ENCODE data around the gene SLC35D1.

SLC35D1 gene

DNA sequence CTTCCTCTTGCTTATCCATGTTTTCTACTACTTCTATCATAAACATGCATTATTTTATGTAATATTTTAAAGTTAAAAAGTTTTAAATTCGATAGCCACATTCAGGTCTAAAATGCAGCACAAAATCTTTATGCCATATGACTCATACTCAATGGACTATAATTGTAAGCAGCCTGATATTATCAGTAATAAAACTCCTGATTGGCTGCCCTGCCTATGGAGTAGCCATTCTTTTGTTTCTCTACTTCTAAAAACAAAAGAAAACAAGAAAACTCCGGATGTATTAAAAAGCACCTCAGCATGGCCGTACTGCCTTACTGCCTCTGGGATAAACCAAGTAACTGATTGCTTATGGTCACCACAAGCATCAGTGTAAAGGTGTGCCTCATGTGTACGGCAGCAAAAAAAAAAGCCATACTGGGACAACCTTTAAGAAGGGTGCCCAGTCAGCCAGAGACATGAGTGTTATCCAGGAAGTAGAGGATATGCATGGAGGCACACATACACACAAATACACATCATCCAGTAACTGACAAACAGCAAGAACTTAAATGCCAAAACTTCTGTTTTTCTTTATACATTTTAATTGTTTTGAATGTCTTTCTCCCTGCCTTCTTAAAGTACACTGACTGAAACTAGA is 9.2 kb downstream of the SLC35D1 start:
- no peak for DNase-seq (ENCODE audit: low read depth in 1 of 2, low spot score in 1 of 2)

DNA sequence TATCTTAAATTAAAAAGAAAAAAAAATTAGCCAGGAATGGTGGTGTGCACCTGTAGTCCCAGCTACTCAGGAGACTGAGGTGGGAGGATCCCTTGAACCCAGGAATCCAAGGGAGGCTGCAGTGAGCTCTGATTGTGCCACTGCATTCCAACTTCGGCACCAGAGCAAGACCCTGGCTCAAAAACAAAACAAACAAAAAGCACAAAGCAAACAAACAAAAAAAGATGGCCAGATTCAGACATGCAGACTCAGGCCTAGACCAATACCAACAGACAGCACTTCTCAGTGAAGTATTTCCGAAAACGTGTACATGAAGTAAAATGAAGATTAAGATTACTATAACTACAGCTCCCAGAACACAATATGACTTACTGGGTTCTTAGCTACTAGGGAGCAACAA is 10.6 kb downstream of the SLC35D1 start:
- DNase-seq (ENCODE audit: low read depth in 1 of 2, low spot score in 1 of 2) = no peak

DNA sequence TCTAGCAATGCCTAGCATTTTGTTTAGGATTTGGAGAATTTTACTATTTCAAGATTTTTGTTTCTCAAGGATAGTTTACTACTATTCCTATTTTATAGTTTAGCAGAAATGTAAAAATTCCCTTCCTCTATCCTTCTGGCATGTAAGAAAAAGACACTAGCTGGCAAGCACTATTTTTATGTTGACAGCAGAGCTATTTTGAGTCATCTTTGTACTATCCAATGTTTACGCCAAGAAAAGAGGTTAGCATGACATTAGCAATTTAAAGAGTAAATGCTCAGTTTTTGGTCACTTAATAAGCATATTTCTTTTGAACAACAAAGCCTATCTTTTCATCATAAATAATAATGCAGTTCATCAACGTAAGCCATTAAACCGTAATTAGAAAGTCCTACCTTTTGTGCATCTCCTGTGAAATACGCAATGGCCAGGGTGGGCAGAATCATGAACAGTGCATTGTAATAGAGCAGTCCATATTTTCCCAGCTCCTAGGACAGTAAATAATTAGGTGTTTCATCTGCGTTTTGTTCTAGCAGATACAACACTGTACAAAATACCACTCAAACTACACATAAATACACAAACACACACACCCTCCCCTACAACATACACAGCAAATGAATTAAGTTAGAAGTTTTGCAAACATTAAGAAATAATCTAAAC is 12.0 kb downstream of the SLC35D1 start:
- no peak for DNase-seq (ENCODE audit: low read depth in 1 of 2, low spot score in 1 of 2)

GRCh38 chr1:67040405-67040804 is 13.5 kb downstream of the SLC35D1 start:
- no peak for DNase-seq (ENCODE audit: low read depth in 1 of 2, low spot score in 1 of 2)

GRCh38 chr1:67031859-67032247 is 22.1 kb downstream of the SLC35D1 start:
- no peak for DNase-seq (ENCODE audit: low read depth in 1 of 2, low spot score in 1 of 2)

DNA sequence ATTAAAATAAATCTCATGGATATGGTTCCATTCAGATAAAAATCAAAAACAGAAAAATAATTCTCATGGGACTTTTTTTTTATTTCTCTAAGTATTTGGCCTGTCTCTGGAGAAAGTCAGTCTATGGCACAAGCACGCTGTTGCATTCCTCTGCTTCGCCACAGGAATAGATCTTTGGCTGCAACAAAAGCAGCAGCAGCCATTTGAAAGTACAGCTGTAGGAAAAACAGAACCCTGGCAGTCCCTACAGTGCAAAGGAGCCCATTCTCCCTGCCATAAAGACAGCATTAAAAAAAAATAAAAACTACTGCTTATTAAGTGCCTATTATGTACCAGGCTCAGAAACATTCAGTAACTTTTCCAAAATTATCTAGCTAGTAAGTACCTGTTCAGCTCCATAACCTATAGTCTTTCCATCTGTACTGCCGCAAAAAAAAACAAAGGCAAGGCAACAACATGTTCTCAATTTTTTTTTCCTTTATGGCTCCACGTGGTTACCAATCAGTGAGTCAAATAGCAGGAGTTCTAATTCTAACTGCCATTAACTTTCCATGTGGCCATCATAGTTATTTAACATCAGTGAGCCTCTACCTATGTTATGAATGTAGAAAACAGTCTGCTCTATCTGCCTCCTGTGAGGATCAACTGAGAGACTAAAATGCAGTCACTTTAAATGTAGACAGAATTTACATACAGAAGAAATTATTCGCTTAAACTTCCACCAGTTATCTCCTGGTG is 22.7 kb downstream of the SLC35D1 start:
- no peak for DNase-seq (ENCODE audit: low read depth in 1 of 2, low spot score in 1 of 2)

DNA sequence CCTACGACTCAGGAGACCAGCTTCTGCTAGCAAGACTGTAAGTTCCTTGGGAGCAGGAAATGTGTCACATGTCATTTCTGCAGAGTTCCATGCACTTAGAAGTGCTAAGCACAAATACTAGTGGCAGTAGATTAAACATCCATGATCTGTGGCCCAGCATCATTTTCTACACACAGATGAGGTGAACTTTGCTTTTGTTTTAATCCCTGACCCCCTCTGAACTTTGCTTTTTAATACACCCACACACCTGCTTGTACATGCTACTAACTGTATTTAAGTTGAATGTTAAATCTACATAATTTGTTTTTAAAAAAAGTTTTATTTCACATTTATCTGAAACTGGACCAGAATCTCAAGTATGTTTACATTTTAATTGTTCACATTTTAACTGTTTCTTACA is 24.5 kb downstream of the SLC35D1 start:
- DNase-seq (ENCODE audit: low read depth in 1 of 2, low spot score in 1 of 2) = no peak

- no peak for DNase-seq (ENCODE audit: low read depth in 1 of 2, low spot score in 1 of 2)
Measured at GRCh38 chr1:67020765-67021164, 33.2 kb downstream of the SLC35D1 start.

DNA sequence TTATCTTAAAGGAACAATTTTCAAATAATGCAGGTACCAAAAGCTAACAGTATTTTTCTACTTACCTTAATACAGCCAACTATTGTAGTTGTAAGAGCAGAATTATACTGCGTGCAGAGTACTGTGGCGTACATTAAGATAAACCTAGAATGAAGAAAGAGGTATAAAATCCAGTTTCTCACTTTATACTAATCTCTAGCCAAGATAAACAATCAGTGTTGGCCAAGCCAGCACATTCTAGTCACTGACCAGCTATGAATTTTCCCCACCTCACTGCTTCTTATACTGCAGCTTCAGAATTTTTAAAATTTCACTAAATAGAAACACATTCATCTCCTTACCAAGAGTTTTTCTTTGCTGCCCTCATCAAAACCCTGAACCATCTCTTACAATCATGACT is 33.6 kb downstream of the SLC35D1 start:
- no peak for DNase-seq (ENCODE audit: low read depth in 1 of 2, low spot score in 1 of 2)

- DNase-seq (ENCODE audit: low read depth in 1 of 2, low spot score in 1 of 2) = no peak
Measured at GRCh38 chr1:67019600-67020136, 34.3 kb downstream of the SLC35D1 start.

DNA sequence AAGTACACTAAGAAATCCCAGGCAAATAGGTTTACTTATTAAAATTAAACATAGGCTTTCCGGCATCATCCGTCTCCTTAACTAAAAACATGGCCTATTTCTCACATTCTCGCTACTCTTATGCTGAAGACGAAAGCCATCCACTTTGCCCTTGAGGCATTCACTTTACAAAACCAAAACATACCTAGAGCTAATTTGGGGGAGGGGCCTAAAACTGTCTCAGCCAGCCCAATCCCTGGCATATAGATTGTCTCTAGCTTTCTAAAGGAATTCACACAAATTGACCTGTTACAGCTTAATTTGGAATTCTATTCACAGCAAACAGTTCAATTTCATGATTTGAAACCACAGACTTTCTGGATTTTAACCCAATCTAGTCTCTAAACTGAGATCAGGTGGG is 34.8 kb downstream of the SLC35D1 start:
- DNase-seq (ENCODE audit: low read depth in 1 of 2, low spot score in 1 of 2) = no peak

DNA sequence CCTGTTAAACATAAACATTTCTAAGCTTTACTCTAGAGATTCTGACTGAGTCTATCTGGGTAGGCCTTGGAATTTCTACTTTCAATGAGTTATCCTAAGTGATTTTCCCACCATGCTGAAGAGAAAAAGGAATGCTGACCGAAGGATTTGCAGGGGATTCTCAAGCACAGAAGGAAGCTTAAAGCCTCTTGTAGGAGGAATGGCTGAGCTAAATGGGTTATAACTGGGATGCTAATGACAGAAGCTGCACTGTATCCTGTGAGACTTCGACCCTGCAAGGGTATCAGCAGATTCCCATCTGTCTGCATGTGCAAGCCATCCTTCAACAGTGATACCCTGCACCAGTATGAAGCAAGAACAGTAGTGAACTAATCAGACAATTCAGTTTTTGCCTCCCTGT is 35.4 kb downstream of the SLC35D1 start:
- no peak for DNase-seq (ENCODE audit: low read depth in 1 of 2, low spot score in 1 of 2)

- DNase-seq (ENCODE audit: low read depth in 1 of 2, low spot score in 1 of 2) = no peak
Measured at GRCh38 chr1:67013573-67013972, 40.4 kb downstream of the SLC35D1 start.

DNA sequence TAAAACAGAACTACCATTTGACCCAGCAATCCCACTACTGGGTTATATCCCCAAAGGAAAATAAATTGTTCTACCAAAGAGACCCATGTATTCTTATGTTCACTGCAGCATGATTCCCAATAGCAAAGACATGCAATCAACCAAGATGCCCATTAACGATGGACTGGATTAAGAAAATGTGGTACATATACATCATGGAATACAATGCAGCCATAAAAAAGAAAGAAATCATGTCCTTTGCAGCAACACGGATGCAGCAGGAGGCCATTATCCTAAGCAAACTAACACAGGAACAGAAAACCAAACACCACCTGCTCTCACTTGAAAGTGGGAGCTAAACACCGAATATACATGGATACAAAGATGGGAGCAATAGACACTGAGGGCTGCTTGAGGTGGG is 44.2 kb downstream of the SLC35D1 start:
- DNase-seq (ENCODE audit: low read depth in 1 of 2, low spot score in 1 of 2) = no peak

- no peak for DNase-seq (ENCODE audit: low read depth in 1 of 2, low spot score in 1 of 2)
Measured at GRCh38 chr1:67005068-67005467, 48.9 kb downstream of the SLC35D1 start.

GRCh38 chr1:67004176-67004575 is 49.8 kb downstream of the SLC35D1 start:
- no peak for DNase-seq (ENCODE audit: low read depth in 1 of 2, low spot score in 1 of 2)

DNA sequence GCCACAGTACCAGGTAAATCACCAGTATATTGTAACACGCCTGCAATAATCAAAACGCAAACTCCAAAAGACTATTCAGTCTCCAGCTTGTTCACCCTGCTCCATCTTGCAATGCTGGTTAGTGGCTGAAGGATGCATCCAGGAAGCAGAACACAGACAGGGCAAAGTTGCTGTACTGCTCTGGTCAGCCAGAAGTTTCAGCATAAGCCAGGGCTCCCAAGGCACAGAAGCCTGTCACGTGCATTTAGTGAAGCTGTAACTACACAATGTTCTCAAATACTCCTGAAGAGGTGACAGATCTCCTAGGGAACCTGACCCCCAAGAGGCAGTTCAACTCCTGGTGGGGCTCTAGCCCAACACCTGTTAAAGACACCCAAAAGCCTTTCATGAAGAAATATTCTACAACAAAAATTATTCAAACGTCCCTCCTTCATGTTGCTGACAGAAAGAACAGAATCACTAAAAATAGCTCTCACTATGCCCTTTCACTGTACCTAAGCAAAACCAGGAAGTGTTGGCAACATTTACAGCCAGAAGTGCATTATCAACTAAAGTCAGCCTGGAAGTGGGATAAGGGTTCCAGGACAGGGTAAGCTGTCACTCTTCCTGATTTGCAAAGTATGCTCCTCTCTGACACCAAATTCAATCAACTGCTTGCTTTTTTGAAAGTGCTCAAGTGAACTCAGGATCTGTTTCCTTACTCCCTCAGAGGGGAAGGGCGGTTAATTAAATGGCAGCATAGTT is 52.1 kb downstream of the SLC35D1 start:
- no peak for DNase-seq (ENCODE audit: low read depth in 1 of 2, low spot score in 1 of 2)

DNA sequence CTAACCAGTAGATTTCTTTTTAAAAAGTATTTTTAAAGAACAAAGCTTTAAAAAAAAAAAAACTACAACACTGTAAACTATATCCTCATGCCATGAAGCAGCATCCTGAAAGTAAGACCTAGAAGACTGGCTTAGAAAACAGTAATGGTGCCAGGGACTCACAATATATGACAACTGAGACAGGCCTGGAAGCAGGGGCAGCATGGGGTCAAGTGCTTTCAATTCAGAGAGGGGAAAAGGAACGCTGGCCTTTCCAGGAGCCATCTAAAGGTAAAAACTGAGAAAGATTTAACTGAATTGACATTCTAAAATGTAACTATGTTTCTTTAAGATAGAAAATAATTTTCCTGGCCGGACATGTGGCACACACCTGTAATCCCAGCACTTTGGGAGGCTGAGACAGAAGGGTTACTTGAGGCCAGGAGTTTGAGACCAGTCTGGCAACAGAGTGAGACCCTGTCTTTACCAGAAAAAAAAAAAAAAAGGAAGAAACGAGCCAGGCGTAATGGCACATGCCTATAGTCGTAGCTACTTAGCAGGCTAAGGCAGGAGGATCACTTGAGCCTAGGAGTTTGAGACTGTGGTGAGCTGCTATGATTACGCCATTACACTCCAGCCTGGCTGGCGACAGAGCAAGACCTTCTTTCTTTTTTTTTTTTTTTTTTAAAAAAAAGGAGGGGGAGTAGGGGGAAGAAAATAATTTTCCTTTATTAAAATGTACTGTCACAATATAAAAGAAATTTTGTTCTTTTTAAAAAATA is 54.1 kb downstream of the SLC35D1 start:
- DNase-seq (ENCODE audit: low read depth in 1 of 2, low spot score in 1 of 2) = no peak

GRCh38 chr1:66998972-66999371 is 55.0 kb downstream of the SLC35D1 start:
- DNase-seq (ENCODE audit: low read depth in 1 of 2, low spot score in 1 of 2) = no peak

- peak; percentile 8 to 17 for DNase-seq (ENCODE audit: low read depth in 1 of 2, low spot score in 1 of 2)
Measured at GRCh38 chr1:66996018-66996682, 57.8 kb downstream of the SLC35D1 start.
